Activated naive CD4-positive, alpha-beta T cell treated with anti-CD3 and anti-CD28 coated beads, Interleukin-2, amount 10 ng/mL, durations not matched to agents 7 days and 5 days (primary cell): ENCODE results near the gene CIRBP.
"Not testable (repeated sequence)": the region's sequence is repeated elsewhere in the genome, so short reads cannot be mapped to it uniquely, and the experiment has no call there.

ENCODE experiments used
- CTCF ChIA-PET: fragments of 350-600 bp; sonication (Branson Sonifier 250); formaldehyde crosslinking; loops from one replicate; lab custom pipeline; 2021; ENCODE audit warnings: antibody characterized with exemption; lab: Charles Lee
- DNase-seq: peaks from one replicate; pipeline ENCODE4 v3.0.0-alpha.2; 2020
- H3K27ac Mint-ChIP-seq: one replicate; pipeline ENCODE4 v1.8.0; 2021; ENCODE audit warnings: mild to moderate bottlenecking, moderate library complexity, mixed read lengths
- H3K27me3 Mint-ChIP-seq: one replicate; pipeline ENCODE4 v1.8.0; 2021; ENCODE audit warnings: mild to moderate bottlenecking, mixed read lengths
- H3K36me3 Mint-ChIP-seq: one replicate; pipeline ENCODE4 v1.8.0; 2021; ENCODE audit warnings: mixed read lengths
- H3K4me1 Mint-ChIP-seq: one replicate; pipeline ENCODE4 v1.8.0; 2021; ENCODE audit warnings: mixed read lengths
- H3K4me3 Mint-ChIP-seq: one replicate; pipeline ENCODE4 v1.8.0; 2021; ENCODE audit warnings: mild to moderate bottlenecking, moderate library complexity, mixed read lengths
- H3K9me3 Mint-ChIP-seq: one replicate; pipeline ENCODE4 v1.8.0; 2021; ENCODE audit warnings: mixed read lengths

Gene CIRBP

DNA sequence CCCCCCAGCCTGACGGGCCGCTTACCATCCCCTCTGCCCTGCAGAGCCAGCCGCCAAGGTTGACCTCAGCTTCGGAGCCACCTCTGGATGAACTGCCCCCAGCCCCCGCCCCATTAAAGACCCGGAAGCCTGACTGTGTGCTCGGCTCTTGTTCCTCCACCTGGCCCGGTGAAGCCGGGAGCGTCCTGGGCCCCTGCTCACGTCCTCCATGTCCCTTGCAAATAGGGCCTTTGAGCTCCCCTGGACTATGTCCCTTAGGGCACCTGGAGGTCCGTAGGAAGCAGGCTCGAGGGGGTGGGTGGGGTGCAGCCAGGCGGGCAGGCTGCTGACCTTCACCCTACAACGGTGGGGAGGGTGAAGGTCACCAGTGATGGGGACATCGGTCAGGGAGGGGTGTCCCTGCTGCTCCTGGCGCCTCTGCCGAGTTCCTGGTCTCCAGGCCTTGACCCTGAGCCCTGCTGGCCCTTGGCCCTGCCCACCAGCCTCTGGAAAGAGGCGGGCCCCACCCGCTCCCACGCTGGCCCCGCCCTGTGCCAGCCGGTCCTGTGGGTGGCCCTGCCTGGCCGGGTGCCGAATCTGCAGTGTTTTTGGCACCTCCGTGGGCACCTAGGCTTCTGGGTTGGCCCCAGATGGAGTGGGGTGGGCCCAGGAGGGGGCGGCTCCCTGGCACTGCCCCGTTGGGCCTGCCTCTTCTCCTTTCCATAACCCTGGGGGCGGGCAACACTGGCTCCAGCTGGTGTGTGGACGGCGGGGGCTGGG lies 24.3 kb upstream of the CIRBP start:
- Mint-ChIP-seq H3K9me3 (no peaks in the 10 kb centered on the region), H3K4me3 (peak overlapping the region; percentile 15), H3K27me3 (peaks cover 7% of the 10 kb centered on the region), H3K36me3 (peaks cover 6% of the 10 kb centered on the region), H3K27ac (peak overlapping the region; percentile 84), H3K4me1 (peaks cover 36% of the 10 kb centered on the region)
- no peak for DNase-seq
- CTCF ChIA-PET: interaction anchor here (0.5 to 7.7 kb wide), 22 partner anchors 8 to 1815 kb away, joined by 3 to 295 read pairs (median 4); partner anchors contain the start of genes ABCA7, CIRBP, FAM174C and WDR18

DNA sequence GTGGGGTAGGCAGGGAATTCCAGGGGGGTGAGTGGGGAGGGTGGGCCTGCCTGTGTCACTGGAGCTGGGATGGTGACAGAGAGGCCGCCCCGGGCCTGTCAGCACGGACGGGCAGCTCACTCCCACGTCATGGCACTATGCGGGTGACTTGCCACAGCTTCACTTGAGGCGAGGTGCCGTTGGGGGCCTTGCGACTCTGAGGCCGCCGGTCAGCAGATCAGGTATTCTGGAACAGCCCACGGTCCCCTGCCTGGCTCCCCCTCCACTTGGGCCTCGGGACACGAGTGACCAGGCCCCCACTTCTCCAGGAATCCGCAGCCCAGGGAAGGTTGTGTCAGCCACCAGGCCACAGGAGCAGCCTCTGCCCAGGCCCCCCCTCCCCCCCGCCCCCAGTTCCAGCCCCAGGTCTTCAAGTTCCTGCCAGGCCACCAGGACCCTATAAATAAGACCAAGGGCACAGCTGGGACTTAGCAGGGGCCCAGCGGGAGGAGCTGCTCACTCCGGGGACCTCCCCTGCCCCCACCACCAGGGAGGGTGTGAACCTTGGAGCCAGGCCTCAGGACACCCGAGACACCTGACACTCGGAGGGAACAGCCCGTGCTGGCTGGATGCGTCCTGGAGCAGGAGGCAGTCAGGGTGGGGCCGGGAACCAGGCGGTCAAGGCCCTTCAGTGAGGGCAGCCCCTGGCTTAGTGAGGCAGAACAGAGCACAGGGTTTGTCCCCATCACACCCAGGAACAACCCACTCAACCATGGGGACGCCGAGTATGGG lies 23.5 kb upstream of the CIRBP start:
- H3K4me3 Mint-ChIP-seq: no peak overlapping the region
- no peak for DNase-seq
- peaks cover 6% of the 10 kb centered on the region for H3K36me3 Mint-ChIP-seq
- H3K27ac Mint-ChIP-seq: no peak overlapping the region
- CTCF ChIA-PET: interaction anchor here (1.4 to 7.7 kb wide), 3 partner anchors 21 to 34 kb away, joined by 3 to 295 read pairs (median 10); partner anchors contain the start of gene CIRBP
- no peaks in the 10 kb centered on the region for H3K9me3 Mint-ChIP-seq
- peaks cover 35% of the 10 kb centered on the region for H3K4me1 Mint-ChIP-seq
- peaks cover 5% of the 10 kb centered on the region for H3K27me3 Mint-ChIP-seq

DNA sequence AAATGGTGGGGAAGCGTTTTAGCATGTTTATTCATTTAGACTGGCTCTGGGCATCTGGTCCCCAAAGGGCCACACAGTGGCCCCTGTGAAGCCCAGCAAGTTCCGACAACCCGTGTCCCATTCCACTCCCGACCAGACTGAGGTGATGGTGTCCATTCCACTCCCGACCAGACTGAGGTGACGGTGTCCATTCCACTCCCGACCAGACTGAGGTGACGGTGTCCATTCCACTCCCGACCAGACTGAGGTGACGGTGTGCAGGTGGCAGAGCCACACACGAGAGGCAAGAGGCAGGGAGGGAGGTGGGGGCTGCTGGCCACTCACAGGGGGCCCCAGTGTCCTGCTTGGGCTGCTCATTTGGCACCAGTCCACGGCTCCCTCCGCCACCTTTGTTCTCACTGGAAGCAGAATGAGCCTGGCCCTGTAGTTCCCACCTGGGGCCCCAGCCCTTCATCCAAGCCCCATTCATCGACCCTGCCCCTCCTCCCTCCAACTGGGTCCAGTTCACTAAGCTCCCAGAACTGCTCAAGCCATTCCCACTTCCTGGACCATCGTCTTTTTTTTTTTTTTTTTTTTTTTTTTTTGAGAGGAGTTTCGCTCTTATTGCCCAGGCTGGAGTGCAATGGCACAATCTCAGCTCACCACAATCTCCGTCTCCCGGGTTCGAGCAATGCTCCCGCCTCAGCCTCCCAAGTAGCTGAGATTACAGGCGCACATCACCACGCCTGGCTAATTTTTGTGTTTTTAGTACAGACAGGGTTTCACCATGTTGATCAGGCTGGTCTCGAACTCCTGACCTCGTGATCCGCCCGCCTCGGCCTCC lies 22.7 kb upstream of the CIRBP start:
- Mint-ChIP-seq H3K36me3 (peaks cover 10% of the 10 kb centered on the region), H3K4me1 (peaks cover 27% of the 10 kb centered on the region), H3K27ac (peak overlapping the region; percentile 49)
- H3K27me3 Mint-ChIP-seq, H3K4me3 Mint-ChIP-seq, H3K9me3 Mint-ChIP-seq, DNase-seq: not testable (repeated sequence)
- CTCF ChIA-PET: interaction anchor here (7.7 kb wide), 1 partner anchor 20 kb away, joined by 295 read pairs; the partner anchor contains the start of gene CIRBP

DNA sequence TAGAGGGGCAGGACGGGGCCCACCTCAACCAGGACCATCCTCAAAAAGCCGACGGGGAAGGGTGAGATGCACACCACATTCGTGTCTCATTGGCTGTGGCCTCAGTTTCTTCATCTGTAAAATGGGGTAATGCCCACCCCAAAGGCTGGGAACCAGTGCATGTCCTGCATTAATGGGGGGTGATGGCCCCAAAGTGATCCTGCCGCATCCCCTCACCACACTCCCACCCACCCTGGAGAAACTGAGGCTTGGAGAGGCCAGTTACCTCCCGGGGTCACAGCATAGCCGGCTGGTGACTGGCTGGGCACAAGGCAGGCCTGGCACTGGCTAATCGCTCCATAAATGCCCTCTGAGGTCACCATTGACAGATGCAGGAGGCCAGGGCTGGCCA lies 21.4 kb upstream of the CIRBP start:
- DNase-seq: no peak
- Mint-ChIP-seq H3K4me1 (peaks cover 19% of the 10 kb centered on the region), H3K4me3 (peak overlapping the region; percentile 38), H3K36me3 (peaks cover 15% of the 10 kb centered on the region), H3K27ac (no peak overlapping the region), H3K27me3 (no peaks in the 10 kb centered on the region), H3K9me3 (no peaks in the 10 kb centered on the region)
- CTCF ChIA-PET: interaction anchor here (7.7 kb wide), 1 partner anchor 19 kb away, joined by 295 read pairs; the partner anchor contains the start of gene CIRBP

DNA sequence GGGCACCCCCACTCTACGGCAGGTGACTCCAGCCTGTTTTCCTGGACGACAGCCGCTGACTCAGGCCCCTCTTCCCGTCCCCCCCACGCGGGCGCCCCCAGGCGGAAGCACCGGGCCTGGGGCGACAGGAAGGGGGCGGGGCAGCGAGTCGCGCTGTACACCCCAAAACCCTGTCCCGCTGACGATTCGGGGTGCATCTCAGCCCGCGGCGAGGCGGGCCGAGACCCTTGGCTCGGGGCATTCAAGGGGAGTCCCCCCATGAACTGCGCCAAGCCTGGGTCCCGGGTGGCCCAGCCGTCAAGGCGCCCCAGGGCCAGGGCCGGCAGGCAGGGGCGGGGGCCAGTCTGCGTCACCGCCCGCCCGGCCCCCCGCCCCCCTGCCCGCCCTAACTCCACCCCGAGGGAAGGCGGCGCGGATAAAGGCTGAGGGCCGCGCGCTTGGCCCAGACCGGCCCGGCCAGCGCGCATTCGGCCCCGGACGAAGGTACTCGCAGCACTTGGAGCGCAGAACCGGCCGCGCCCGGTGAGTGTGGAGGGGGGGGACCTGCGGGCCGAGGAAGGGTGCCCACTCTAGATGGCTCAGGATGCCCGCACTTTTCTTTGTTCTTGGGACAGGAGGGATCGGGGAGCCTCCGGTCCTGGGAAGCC lies 20.9 kb upstream of the CIRBP start, which contains the start of gene MIDN:
TSS of gene MIDN (plus strand) at position 445 of the 647 bp plus-strand sequence. CDS start 1,714 bp downstream, outside the sequence.
- CTCF ChIA-PET: no interaction called here
- Mint-ChIP-seq H3K4me3 (peak within 1 kb of the TSS; percentile 77), H3K36me3 (peaks cover 15% of the 10 kb centered on the region)

DNA sequence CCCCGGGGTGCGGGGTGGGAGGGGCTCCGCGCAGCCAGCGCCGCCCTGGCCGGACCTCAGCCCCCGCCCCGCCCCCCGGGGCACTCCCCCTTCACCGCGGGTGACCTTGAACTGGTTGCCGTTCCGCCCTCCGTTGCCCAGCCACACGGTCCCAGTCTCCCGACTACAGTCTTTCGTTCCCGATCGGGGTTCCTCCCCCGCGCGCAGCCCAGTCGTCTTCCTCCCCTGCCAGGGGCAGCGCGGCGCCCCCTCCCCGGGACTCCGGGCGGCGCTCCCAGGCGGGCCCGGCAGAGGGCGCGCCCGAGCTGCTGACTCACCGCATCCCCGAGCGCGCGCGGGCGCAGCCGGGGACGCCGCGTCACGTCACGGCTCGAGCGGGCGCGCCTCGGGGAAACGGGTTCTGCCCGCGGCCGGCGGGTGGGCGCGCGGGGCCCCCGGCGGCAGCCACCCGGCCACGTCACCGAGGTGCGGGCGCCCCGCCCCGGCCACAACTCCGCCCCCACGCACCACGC lies 20.3 kb upstream of the CIRBP start:
- no peaks in the 10 kb centered on the region for H3K27me3 Mint-ChIP-seq
- DNase-seq: peak; percentile 82
- H3K27ac Mint-ChIP-seq: peak overlapping the region; percentile 82
- H3K36me3 Mint-ChIP-seq: peaks cover 19% of the 10 kb centered on the region
- peaks cover 15% of the 10 kb centered on the region for H3K4me1 Mint-ChIP-seq
- H3K9me3 Mint-ChIP-seq: no peaks in the 10 kb centered on the region
- peak overlapping the region; percentile 77 for H3K4me3 Mint-ChIP-seq
- CTCF ChIA-PET: interaction anchor here (0.6 to 0.7 kb wide), 2 partner anchors 18 to 20 kb away, joined by 3 to 5 read pairs; partner anchors contain the start of gene CIRBP

More for the DNA sequence above, 20.9 kb upstream of the CIRBP start, which contains the start of gene MIDN:
- Mint-ChIP-seq H3K27ac (peak within 1 kb of the TSS; percentile 82), H3K9me3 (no peaks in the 10 kb centered on the region), H3K27me3 (no peaks in the 10 kb centered on the region), H3K4me1 (peaks cover 15% of the 10 kb centered on the region)
- peak; percentile 68 for DNase-seq

DNA sequence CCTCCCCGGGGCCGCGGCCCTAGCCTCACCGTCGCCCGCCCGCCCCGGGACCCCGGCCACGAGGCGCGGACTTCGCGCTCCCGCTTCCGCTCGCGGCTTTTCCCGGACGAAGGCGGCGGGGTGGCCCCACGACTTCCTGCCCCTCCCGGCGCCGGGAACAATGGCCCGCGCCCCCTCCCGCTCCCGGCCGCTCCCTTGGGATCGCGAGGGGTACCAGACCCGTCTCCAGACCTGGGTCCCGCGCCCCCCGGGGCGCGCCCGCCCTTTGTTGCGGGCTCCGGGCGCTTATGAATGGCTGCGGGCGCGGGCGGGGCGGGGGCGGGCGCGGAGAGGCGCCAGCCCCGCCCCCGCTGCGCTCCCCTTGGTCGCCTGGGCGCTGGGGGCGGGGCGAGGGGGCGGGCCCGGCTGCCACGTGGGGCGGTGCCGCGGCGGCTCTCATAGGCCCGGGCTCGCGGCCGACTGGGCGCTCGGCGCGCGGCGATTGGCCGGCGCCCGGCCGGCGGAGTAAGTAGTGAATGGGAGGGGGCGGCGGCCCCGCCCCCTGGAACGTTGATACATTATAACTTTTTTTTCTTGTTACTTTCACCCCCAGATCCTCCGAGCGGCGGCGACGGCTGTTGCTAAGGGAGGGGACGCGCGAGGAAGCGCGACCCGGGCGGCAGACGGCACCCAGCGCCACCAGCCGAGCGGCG lies 19.7 kb upstream of the CIRBP start:
- Mint-ChIP-seq H3K27ac (peak overlapping the region; percentile 90), H3K36me3 (peaks cover 19% of the 10 kb centered on the region), H3K27me3 (no peaks in the 10 kb centered on the region), H3K4me3 (peak overlapping the region; percentile 79), H3K9me3 (no peaks in the 10 kb centered on the region), H3K4me1 (peaks cover 16% of the 10 kb centered on the region)
- peak; percentile 96 for DNase-seq
- CTCF ChIA-PET: interaction anchor here (0.6 to 0.7 kb wide), 2 partner anchors 17 to 19 kb away, joined by 3 to 5 read pairs; partner anchors contain the start of gene CIRBP

DNA sequence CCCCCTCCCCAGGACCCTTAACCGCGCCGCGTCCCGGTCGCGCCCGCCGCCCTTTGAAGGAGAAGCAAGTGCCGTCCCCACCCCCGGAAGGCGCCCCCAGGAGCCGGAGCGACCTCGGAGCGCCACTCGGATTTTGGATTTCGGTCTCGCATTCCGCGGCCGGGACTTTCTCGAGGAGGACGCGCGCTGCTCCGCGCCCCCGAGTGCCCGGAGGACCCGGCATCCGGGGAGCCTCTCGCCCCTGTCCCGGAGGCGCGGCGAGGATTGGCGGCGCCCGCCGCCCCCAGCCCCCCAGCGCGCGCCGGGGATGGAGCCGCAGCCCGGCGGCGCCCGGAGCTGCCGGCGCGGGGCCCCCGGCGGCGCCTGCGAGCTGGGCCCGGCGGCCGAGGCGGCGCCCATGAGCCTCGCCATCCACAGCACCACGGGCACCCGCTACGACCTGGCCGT lies 19.1 kb upstream of the CIRBP start:
- no peaks in the 10 kb centered on the region for H3K9me3 Mint-ChIP-seq
- CTCF ChIA-PET: no interaction called here
- peak overlapping the region; percentile 79 for H3K4me3 Mint-ChIP-seq

DNA sequence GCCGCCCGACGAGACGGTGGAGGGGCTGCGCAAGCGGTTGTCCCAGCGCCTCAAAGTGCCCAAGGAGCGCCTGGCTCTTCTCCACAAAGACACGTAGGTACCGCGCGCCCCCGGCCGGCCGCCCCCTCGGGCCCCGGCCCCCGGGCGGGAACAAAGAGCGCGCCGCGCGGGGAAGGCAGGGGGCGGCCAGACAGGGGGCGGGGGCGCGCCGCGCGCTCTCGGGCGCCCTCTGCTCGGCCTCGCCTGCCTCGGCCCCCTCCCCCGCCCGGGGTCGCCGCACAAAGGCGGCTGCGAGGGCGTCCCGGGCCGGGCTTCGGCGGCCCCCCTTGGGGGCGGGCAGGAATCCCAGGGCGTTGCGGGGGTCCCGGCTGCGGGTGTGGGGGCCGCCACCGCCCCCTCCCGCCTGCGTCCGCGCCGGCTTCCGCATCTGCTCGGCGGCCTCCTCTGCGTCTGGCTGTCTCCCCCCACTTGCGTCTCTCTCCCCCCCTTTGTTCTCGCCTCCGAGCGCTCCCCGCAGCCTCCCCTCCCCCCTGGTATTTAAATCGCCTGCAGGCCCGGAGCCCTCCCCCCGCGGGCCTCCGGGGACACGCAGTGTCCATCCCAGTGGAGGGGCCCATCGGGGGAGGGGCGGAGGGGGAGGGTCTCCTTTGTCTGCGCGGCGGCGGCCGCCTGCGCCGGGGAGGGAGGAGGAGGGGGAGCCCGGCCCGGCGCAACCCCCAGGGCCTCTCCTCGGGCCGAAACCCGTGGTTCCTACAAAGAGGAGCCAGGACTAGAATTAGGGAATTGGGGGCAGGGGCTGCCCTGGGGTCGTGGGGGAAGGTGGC lies 18.5 kb upstream of the CIRBP start:
- Mint-ChIP-seq H3K27ac (peak overlapping the region; percentile 95), H3K4me3 (peak overlapping the region; percentile 95), H3K4me1 (peaks cover 21% of the 10 kb centered on the region), H3K9me3 (no peaks in the 10 kb centered on the region), H3K36me3 (peaks cover 26% of the 10 kb centered on the region), H3K27me3 (no peaks in the 10 kb centered on the region)
- CTCF ChIA-PET: interaction anchor here (0.9 kb wide), 1 partner anchor 15 kb away, joined by 3 read pairs; no protein-coding TSS in a partner anchor
- peak; percentile 74 for DNase-seq

More for the DNA sequence above, 19.1 kb upstream of the CIRBP start:
- H3K4me1 Mint-ChIP-seq: peaks cover 18% of the 10 kb centered on the region
- H3K36me3 Mint-ChIP-seq: peaks cover 23% of the 10 kb centered on the region
- DNase-seq: no peak
- peak overlapping the region; percentile 90 for H3K27ac Mint-ChIP-seq
- no peaks in the 10 kb centered on the region for H3K27me3 Mint-ChIP-seq

DNA sequence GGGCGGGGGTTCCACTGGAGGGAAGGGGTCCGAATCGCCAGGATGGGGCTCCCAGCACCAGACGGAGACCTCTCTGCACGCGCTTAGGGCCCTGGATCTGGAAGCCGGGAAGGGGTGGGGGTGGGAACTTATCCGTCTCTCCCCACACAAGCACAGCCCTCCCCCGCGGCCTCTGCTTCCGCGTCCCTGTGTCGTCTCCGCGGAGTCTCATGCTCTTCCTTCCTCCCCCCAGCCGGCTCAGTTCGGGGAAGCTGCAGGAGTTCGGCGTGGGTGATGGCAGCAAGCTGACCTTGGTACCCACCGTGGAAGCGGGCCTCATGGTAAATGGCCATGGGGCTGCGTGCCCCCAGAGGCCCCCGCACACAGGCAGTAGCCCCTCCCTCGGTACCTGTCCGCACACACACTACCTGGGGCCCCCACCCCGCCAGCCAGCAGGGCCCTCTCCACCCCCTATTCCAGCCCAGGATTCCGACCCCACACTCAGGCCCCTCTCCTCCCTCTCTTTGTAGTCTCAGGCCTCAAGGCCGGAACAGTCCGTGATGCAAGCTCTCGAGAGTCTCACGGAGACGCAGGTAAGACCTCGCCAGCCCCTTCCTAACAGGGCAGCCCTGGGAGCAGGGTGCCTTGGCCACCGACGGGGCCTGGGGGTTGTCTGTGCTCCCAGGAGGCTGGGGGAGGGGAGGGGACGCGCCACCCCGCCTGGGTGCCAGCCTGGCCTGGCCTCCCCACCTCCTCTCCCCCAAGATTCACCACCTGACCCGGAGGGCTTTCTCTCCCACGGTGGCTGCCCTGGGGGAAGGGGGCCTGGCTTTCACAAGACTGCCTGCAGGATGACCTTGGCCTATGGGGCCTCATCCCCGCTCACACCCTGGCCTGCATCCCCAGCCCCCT lies 17.6 kb upstream of the CIRBP start:
- Mint-ChIP-seq H3K4me3 (peak overlapping the region; percentile 95), H3K27me3 (no peaks in the 10 kb centered on the region), H3K4me1 (peaks cover 16% of the 10 kb centered on the region), H3K36me3 (peaks cover 29% of the 10 kb centered on the region), H3K27ac (peak overlapping the region; percentile 95), H3K9me3 (no peaks in the 10 kb centered on the region)
- CTCF ChIA-PET: interaction anchor here (0.9 kb wide), 1 partner anchor 14 kb away, joined by 3 read pairs; no protein-coding TSS in a partner anchor
- peak; percentile 83 for DNase-seq
